SU-DHL-6 (cell line): ENCODE measurements around the gene DNMT1.

Source experiments
- EZH2phosphoT487 ChIP-seq: fragments of 200-600 bp; sonication (generic), shearing (Covaris generic); conservative IDR thresholded peaks from 2 replicates; pipeline ENCODE4 v1.6.1; 2018; ENCODE audit warnings: mild to moderate bottlenecking, antibody characterized with exemption, low read length, moderate library complexity, mixed read lengths
- TF ChIP-seq, protein P1 (sequence below): fragments of 200-600 bp; sonication (generic); IDR thresholded peaks from one replicate; pipeline ENCODE4 v1.5.1; 2017; ENCODE audit warnings: antibody characterized with exemption, mild to moderate bottlenecking, low read length, moderate library complexity; ENCODE audit not compliant: insufficient read depth, poor library complexity, severe bottlenecking

DNA sequence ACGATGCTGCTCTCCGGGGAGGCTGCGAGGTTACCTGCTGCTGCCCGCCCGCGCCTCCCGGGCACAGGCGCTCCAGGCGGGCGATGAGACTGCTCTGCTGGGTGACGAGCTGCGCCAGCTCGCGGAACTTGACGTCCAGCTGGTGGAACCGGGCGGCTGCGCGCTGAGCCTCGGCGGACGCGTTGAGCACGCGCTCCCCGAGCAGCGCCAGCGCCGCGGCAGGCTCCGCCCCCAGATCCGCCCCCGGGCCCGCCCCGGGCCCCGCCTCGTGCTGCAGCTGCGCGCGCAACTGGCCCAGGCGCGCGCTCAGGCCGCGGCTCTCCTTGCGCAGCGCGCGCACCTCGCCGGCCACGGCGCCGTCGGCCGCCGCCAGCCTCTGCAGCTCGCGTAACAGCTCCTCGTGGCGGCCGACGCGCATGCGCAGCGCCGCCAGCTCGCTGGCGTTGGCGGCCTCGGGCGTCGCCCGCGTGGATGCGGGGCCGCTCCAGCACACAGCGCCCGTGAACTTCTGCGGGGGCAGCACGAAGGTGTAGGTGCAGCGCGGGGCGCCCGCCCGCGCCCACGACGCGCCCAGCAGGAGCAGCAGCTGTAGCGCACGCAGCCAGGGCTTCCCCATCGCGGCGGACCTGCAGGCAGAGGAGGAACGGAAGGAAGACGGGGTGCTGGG is 98.7 kb downstream of the DNMT1 start:
- TF ChIP-seq, protein P1, sequence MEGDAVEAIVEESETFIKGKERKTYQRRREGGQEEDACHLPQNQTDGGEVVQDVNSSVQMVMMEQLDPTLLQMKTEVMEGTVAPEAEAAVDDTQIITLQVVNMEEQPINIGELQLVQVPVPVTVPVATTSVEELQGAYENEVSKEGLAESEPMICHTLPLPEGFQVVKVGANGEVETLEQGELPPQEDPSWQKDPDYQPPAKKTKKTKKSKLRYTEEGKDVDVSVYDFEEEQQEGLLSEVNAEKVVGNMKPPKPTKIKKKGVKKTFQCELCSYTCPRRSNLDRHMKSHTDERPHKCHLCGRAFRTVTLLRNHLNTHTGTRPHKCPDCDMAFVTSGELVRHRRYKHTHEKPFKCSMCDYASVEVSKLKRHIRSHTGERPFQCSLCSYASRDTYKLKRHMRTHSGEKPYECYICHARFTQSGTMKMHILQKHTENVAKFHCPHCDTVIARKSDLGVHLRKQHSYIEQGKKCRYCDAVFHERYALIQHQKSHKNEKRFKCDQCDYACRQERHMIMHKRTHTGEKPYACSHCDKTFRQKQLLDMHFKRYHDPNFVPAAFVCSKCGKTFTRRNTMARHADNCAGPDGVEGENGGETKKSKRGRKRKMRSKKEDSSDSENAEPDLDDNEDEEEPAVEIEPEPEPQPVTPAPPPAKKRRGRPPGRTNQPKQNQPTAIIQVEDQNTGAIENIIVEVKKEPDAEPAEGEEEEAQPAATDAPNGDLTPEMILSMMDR: no peak
- TF ChIP-seq EZH2phosphoT487: no peak
